Measurements from ENCODE around the gene STK33. TPM values are rescaled to one million over a fixed set of nuclear protein-coding genes. Genes with fewer than 3 reads are reported as not detected.

Gene STK33
- total and polyA plus RNA-seq, 2 donors (not counting 3 experiments of a cell fraction or from before 2014, with no cell fraction given) = 0.63 to 3.4 TPM

GRCh38 chr11:8387141-8387540 lies 206.9 kb downstream of the STK33 start:
- no peaks in the 10 kb centered on the region for H4K20me1 ChIP-seq (replicated peaks; ENCODE audit: control insufficient read depth, extremely low read depth, insufficient read depth, low read length)
- no peak overlapping the region for H3K4me2 ChIP-seq (ENCODE audit: insufficient read depth, low read length)
- H3K27me3 ChIP-seq (ENCODE audit: control insufficient read depth in 2 of 2, insufficient read depth in 2 of 2, low read length in 2 of 2) = no peaks in the 10 kb centered on the region
- H3K4me3 ChIP-seq (replicated peaks in 1 of 3; ENCODE audit: insufficient read depth in 1 of 3, low read depth in 1 of 3, low read length in 3 of 3) = no peak overlapping the region
- ChIA-PET POLR2A (no interaction called here), CTCF (no interaction called here)
- no peaks in the 10 kb centered on the region for H3K4me1 ChIP-seq (ENCODE audit: control insufficient read depth, extremely low read depth, insufficient read depth, low read length)
- BruUV-seq (replicated peaks) = no TSS peak
- H3K9me1 ChIP-seq (replicated peaks; ENCODE audit: control insufficient read depth, extremely low read depth, insufficient read depth, low read length) = no peaks in the 10 kb centered on the region
- no peaks in the 10 kb centered on the region for H3K9me3 ChIP-seq (replicated peaks; ENCODE audit: control insufficient read depth, insufficient read depth, low read length)
- FAIRE-seq (no peak), DNase-seq (ENCODE audit: low read depth, low spot score) (no peak)
- no peak overlapping the region for H3K27ac ChIP-seq (ENCODE audit: insufficient read depth, low read depth, low read length)
- dilution Hi-C loops (cut with MboI; ENCODE audit: extremely low pct_ligation_motif_present, low sequenced_read_pairs) = no loop called here
- no peaks in the 10 kb centered on the region for H3K79me2 ChIP-seq (ENCODE audit: control insufficient read depth, insufficient read depth, low read length)
- TF ChIP-seq EZH2 (IDR thresholded peaks at IDR 0.05; ENCODE audit: borderline replicate concordance, low read depth, low read length, severe bottlenecking) = no peak
- TF ChIP-seq POLR2A (IDR thresholded peaks at IDR 0.05; ENCODE audit: low read depth, low read length) = no peak
- TF ChIP-seq CTCF (IDR thresholded peaks at IDR 0.05; ENCODE audit: extremely low read depth in 1 of 2, insufficient read depth in 1 of 2, low read depth in 1 of 2, low read length in 2 of 2) = no peak
- TF ChIP-seq MYC (IDR thresholded peaks at IDR 0.05; ENCODE audit: low read depth, low read length) = no peak
- no peak for TF ChIP-seq FOS (IDR thresholded peaks at IDR 0.05; ENCODE audit: borderline replicate concordance, insufficient read depth, low read length)
- no peak for TF ChIP-seq POLR2AphosphoS5 (IDR thresholded peaks at IDR 0.05; ENCODE audit: insufficient read depth, low read depth, low read length)
- TF ChIP-seq JUN (IDR thresholded peaks at IDR 0.05; ENCODE audit: borderline replicate concordance, insufficient read depth, insufficient read length, low read depth) = no peak
- TF ChIP-seq MAX (IDR thresholded peaks at IDR 0.05; ENCODE audit: insufficient read depth, insufficient read length) = no peak
- no peak for TF ChIP-seq GATA2 (IDR thresholded peaks at IDR 0.05; ENCODE audit: insufficient read depth, insufficient read length, low read depth, low read length)
- intact Hi-C loops (cut with micrococcal nuclease) = no loop called here
- no peaks in the 10 kb centered on the region for H3K36me3 ChIP-seq (ENCODE audit: control insufficient read depth in 2 of 2, extremely low read depth in 1 of 2, insufficient read depth in 2 of 2, low read length in 2 of 2)
- no peak overlapping the region for H2AFZ ChIP-seq (ENCODE audit: low read depth, low read length)
- no peak overlapping the region for H3K9ac ChIP-seq (replicated peaks; ENCODE audit: extremely low read depth, insufficient read depth, low read length)
